GM12878 (cell line): ENCODE measurements around the gene CR1L.
"Not testable (repeated sequence)": the region's sequence is repeated elsewhere in the genome, so short reads cannot be mapped to it uniquely, and the experiment has no call there.

Experiments
- PAX8 ChIP-seq: fragments of 450-650 bp; IDR thresholded peaks from 2 replicates; pipeline ENCODE4 v1.6.1; 2017; ENCODE audit warnings: mild to moderate bottlenecking, moderate library complexity
- ZSCAN29 ChIP-seq: fragments of 450-650 bp; IDR thresholded peaks from 2 replicates; pipeline ENCODE4 v1.6.1; 2017; ENCODE audit warnings: mild to moderate bottlenecking, moderate library complexity

DNA sequence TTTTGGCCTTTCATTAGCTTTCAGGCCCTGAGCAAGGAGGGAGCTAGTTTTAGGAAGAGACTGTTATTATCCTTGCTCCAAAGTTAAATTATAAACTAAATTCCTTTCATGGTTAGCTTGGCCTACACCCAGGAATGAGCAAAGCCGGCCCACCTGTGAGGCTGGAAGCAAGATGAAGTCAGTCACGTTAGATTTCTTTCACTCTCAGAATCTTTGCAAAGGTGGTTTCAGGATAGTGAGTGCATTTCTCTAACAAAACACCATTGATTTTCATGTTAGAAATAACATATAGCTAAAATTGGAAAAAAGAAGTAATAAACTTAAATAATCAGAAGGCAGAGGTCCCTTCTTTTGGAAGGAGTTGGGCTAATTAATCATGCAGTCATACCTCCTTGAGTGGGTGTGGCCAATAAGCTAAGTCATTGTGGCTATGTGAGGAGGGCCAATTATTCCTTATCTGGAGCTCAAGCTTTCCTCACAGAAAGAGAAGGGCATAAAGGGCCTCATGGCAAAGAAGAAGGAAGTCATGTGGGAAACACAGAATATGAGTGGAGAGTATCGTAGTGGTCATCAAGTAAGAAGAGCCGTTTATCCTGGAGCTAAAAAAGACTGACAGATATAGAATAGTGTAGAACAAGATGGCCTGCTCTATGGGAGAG is 83.4 kb downstream of the CR1L start:
- TF ChIP-seq PAX8, ZSCAN29: not testable (repeated sequence)
